Testis (tissue), 3 donors: ENCODE data around the gene CABP1. TPM values are rescaled to one million over a fixed set of nuclear protein-coding genes. Genes with fewer than 3 reads are reported as not detected.

Experiments used
- DNase-seq: peaks from one replicate; pipeline ENCODE4 v3.0.0-alpha.2; 2019
- H3K27ac ChIP-seq, 2 donors: fragments of 200-600 bp; sonication (generic); one replicate each; pipeline ENCODE4 v1.5.1; 2019
- H3K27me3 ChIP-seq: fragments of 200-600 bp; sonication (generic); one replicate; pipeline ENCODE4 v1.5.1; 2019
- H3K36me3 ChIP-seq: fragments of 200-600 bp; sonication (generic); one replicate; pipeline ENCODE4 v1.5.1; 2017; ENCODE audit warnings: low read depth; ENCODE audit errors: missing control alignments
- H3K4me1 ChIP-seq: fragments of 200-600 bp; sonication (generic); one replicate; pipeline ENCODE4 v1.5.1; 2019
- H3K4me3 ChIP-seq, 2 donors: fragments of 200-600 bp; sonication (generic); one replicate each; pipeline ENCODE4 v1.5.1; 2017 to 2019
- H3K9me3 ChIP-seq: fragments of 200-600 bp; sonication (generic); one replicate; pipeline ENCODE4 v1.5.1; 2017
- POLR2A ChIP-seq: fragments of 450-650 bp; IDR thresholded peaks from one replicate; pipeline ENCODE4 v1.6.1; 2017; ENCODE audit warnings: antibody characterized with exemption, mild to moderate bottlenecking, moderate library complexity
- WGBS, 2 donors: methylation state at CpG; one replicate each; pipeline ENCODE4 v1.1.5; 2018; 5-methylcytosine and 5-hydroxymethylcytosine counted together
- intact Hi-C: fragments of 100-400 bp; cut with DNase I; formaldehyde crosslinking; loops from one replicate; pipeline ENCODE4 v1.15.1; 2023; ENCODE audit warnings: low total_unique reads
- polyA plus RNA-seq: library from polyadenylated mRNA; stranded (reverse); fragments of 350-450 nt; fragmentation: Illumina TruSeq; extraction: RNeasy Lipid Tissue Mini Kit (QIAGEN cat#74804); gene quantifications from one replicate; pipeline ENCODE4 v1.2.3, GENCODE V29; 2014; ENCODE audit warnings: low read depth, low replicate concordance; ENCODE audit not compliant: insufficient read depth
- total RNA-seq, 2 donors: library from RNA; depleted of rRNA; stranded (reverse); fragments of >200 nt; gene quantifications; one replicate each; pipeline ENCODE4 v1.2.3, GENCODE V29; 2016
- TF ChIP-seq, protein P1 (sequence below), 3 experiments: fragments of 450-650 bp in 2 of 3; fragments of 200-600 bp in 1 of 3; sonication (generic) in 1 of 3; IDR thresholded peaks; one replicate each; pipeline ENCODE4 v1.5.1; 2016 to 2019; ENCODE audit warnings: antibody characterized with exemption in 3 of 3, mild to moderate bottlenecking in 2 of 3, moderate library complexity in 1 of 3

CABP1 gene
- total and polyA plus RNA-seq, 3 donors from 2014 or later, result 1.8 to 3.9 (median 2.4) TPM

DNA sequence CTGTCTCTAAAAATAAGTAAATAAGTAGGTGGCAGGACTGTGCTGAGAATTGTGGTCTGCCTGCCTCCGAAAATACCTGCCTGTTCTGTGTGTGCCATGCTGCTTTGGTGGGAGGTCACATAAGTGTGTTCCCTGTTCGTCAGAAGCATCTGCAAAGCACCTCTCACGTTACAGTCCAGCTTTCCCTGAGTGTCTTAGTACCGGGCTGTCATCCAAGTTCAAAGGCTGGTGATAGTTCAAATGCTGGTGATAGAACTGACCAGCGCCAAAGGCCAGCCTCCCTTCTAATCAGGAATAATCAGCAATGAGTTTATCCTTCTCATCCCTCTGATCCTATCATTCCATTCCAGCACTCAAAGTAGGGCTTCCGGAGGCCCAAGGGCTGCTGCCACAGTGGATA, 5.6 kb downstream of the CABP1 start:
- no peak for DNase-seq
- intact Hi-C loops, result loop anchor here (5.0 to 10.0 kb wide), 2 partner anchors 64 to 329 kb away; partner anchors contain the start of genes HNF1A and POP5
- Histone ChIP-seq H3K9me3 (no peaks in the 10 kb centered on the region), H3K4me3 (no peak overlapping the region), H3K36me3 (no peaks in the 10 kb centered on the region), H3K4me1 (peaks cover 18% of the 10 kb centered on the region), H3K27me3 (no peaks in the 10 kb centered on the region), H3K27ac (no peak overlapping the region)
- 60 to 64% methylated on average over 5 to 6 of the region's 6 CpGs for WGBS, 2 donors
- TF ChIP-seq POLR2A, result no peak
- TF ChIP-seq, protein P1, sequence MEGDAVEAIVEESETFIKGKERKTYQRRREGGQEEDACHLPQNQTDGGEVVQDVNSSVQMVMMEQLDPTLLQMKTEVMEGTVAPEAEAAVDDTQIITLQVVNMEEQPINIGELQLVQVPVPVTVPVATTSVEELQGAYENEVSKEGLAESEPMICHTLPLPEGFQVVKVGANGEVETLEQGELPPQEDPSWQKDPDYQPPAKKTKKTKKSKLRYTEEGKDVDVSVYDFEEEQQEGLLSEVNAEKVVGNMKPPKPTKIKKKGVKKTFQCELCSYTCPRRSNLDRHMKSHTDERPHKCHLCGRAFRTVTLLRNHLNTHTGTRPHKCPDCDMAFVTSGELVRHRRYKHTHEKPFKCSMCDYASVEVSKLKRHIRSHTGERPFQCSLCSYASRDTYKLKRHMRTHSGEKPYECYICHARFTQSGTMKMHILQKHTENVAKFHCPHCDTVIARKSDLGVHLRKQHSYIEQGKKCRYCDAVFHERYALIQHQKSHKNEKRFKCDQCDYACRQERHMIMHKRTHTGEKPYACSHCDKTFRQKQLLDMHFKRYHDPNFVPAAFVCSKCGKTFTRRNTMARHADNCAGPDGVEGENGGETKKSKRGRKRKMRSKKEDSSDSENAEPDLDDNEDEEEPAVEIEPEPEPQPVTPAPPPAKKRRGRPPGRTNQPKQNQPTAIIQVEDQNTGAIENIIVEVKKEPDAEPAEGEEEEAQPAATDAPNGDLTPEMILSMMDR (IDR thresholded peaks at IDR 0.05), result no peak

DNA sequence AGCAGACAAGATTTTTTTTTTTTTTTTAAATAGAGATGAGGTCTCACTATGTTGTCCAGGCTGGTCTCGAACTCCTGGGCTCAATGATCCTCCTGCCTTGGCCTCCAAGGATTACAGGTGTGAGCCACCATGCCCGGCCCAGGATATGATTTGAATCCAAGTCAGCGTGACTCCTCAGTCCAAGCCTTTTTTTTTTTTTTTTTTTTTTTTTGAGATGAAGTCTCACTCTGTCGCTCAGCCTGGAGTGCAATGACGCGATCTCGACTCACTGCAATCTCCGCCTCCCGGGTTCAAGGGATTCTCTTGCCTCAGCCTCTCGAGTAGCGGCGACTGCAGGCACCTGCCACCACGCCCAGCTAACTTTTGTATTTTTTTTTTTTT, 6.9 kb downstream of the CABP1 start:
- no peak for DNase-seq
- TF ChIP-seq, protein P1 (IDR thresholded peaks at IDR 0.05), result no peak
- TF ChIP-seq POLR2A, result no peak
- intact Hi-C loops, result loop anchor here (5.0 to 10.0 kb wide), 2 partner anchors 65 to 327 kb away; partner anchors contain the start of genes HNF1A and POP5
- Histone ChIP-seq H3K4me1 (peaks cover 12% of the 10 kb centered on the region), H3K9me3 (no peaks in the 10 kb centered on the region), H3K36me3 (no peaks in the 10 kb centered on the region), H3K27ac (no peak overlapping the region), H3K4me3 (no peak overlapping the region), H3K27me3 (no peaks in the 10 kb centered on the region)
- 83 to 86% methylated on average over 13 of the region's 13 CpGs for WGBS, 2 donors

DNA sequence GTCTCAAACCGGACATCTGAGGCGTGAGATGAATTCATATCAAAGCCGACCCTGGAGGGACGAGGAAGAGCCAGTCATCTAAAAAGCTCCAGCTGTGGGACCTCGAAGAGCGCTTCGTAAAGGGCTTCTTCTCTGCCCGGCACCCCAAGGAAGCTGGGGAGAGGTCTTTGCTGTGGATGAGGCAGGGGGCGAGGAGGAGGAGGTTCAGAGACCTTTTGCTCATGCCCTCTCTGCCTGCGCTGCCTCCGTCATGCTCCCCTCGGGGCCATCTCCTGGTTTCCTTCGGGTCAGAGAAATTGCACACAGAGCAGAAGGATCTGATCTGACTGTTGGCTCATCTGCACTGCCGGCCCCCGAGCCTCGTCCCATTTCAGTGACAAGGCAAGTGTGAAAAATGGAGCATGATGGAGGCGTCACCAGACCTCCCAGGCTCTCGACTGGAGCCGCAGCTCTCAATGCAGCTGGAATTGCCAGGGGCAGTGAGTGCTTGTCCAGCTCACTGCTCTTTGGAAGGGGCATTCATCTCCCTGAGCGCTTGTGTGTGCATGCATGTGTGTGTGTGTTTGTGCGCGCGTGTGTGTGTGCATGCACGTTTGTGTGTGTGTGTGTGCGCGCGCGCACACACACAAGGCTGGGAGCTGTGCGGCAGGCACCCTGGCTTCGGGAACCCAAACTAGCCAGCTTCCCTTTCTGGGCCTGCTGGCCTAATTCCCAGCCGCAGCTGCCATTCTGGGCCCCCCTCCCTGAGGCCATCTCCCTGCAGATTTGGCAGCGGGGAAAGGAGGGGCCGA, 9.2 kb downstream of the CABP1 start:
- Histone ChIP-seq H3K27ac (no peak overlapping the region), H3K27me3 (no peaks in the 10 kb centered on the region), H3K4me1 (peaks cover 17% of the 10 kb centered on the region), H3K36me3 (no peaks in the 10 kb centered on the region), H3K4me3 (peak overlapping the region in 1 of 2 donors; percentile 17), H3K9me3 (no peaks in the 10 kb centered on the region)
- 13 to 24% methylated on average over 17 to 33 of the region's 33 CpGs for WGBS, 2 donors
- intact Hi-C loops, result loop anchor here (5.0 to 10.0 kb wide), 2 partner anchors 67 to 325 kb away; partner anchors contain the start of genes HNF1A and POP5
- TF ChIP-seq, protein P1 (IDR thresholded peaks at IDR 0.05), result peak in 1 of 3 experiments; percentile 39
- TF ChIP-seq POLR2A, result no peak
- DNase-seq, result no peak

DNA sequence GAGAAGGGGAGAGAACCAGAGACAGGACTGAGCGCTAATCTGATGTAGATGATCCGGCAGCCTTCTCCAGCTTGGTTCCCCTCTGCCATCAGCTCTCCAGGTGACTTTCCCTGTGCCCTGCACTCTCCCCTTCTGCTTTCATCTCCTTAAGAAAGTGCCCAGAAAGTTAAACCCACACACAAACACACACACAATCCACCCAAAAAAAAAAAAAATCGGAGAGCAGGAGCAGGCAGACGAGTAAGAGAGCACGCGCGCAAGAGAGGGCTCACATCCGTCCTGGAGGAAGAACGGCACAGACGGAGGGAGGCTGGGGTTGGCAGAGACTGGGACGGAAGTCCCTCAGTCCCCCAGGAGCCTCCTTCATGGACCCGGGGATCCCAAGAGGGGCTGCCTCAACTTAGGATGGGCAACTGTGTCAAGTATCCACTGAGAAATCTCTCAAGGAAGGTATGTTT, 9.8 kb downstream of the CABP1 start:
- intact Hi-C loops, result no loop called here
- Histone ChIP-seq H3K4me1 (peaks cover 17% of the 10 kb centered on the region), H3K4me3 (no peak overlapping the region), H3K27me3 (no peaks in the 10 kb centered on the region), H3K36me3 (no peaks in the 10 kb centered on the region), H3K9me3 (no peaks in the 10 kb centered on the region), H3K27ac (no peak overlapping the region)
- no peak for TF ChIP-seq POLR2A
- TF ChIP-seq, protein P1 (IDR thresholded peaks at IDR 0.05), result no peak
- no peak for DNase-seq
- WGBS, 2 donors, result 55 to 59% methylated on average over 12 of the region's 12 CpGs
